ENCODE results near the gene PCF11. TPM values are rescaled to one million over a fixed set of nuclear protein-coding genes. Genes with fewer than 3 reads are reported as not detected.

Gene PCF11
- total RNA-seq, 1 experiment from 2014 or later: 41.7 TPM

GRCh38 chr11:83115026-83115425, 41.9 kb upstream of the PCF11 start:
- Histone ChIP-seq H3F3A (ENCODE audit: low read length, unreplicated experiment) (no peaks in the 10 kb centered on the region), H3K27ac (ENCODE audit: low read length) (no peak overlapping the region), H3K4me3 (ENCODE audit: low read length) (no peak overlapping the region), H4K20me1 (ENCODE audit: low read length) (no peaks in the 10 kb centered on the region), H3K9ac (ENCODE audit: low read length) (no peak overlapping the region), H3K9me2 (replicated peaks; ENCODE audit: low read length) (no peaks in the 10 kb centered on the region), H3K4me1 (ENCODE audit: insufficient read depth, low read length) (no peaks in the 10 kb centered on the region), H3K4me2 (ENCODE audit: low read length) (no peak overlapping the region), H3K27me3 (ENCODE audit: low read length) (no peaks in the 10 kb centered on the region), H2AFZ (ENCODE audit: low read length) (no peak overlapping the region), H3K36me3 (ENCODE audit: low read depth, low read length) (no peaks in the 10 kb centered on the region), H3K79me2 (ENCODE audit: low read length) (no peaks in the 10 kb centered on the region), H3K9me3 (ENCODE audit: low read length) (no peaks in the 10 kb centered on the region)
- POLR2A ChIA-PET (ENCODE audit: unreplicated experiment): no interaction called here
- intact Hi-C loops (cut with micrococcal nuclease): no loop called here
- CTCF ChIA-PET: no interaction called here
- ATAC-seq (no peak), DNase-seq (no peak)
- TF ChIP-seq CTCF (conservative IDR thresholded peaks at IDR 0.05; ENCODE audit: low read depth, low read length) (no peak), EZH2phosphoT487 (IDR thresholded peaks at IDR 0.05; ENCODE audit: borderline replicate concordance, low read length) (no peak), EZH2 (IDR thresholded peaks at IDR 0.05; ENCODE audit: low read length, unreplicated experiment) (no peak)
- BruUV-seq (replicated peaks): no TSS peak

- Histone ChIP-seq H3F3A (ENCODE audit: low read length, unreplicated experiment) (no peaks in the 10 kb centered on the region), H3K36me3 (ENCODE audit: low read depth, low read length) (no peaks in the 10 kb centered on the region), H3K4me3 (ENCODE audit: low read length) (no peak overlapping the region), H3K9ac (ENCODE audit: low read length) (no peak overlapping the region), H3K4me1 (ENCODE audit: insufficient read depth, low read length) (no peaks in the 10 kb centered on the region), H3K27ac (ENCODE audit: low read length) (no peak overlapping the region), H3K9me2 (replicated peaks; ENCODE audit: low read length) (no peaks in the 10 kb centered on the region), H2AFZ (ENCODE audit: low read length) (no peak overlapping the region), H4K20me1 (ENCODE audit: low read length) (no peaks in the 10 kb centered on the region), H3K79me2 (ENCODE audit: low read length) (no peaks in the 10 kb centered on the region), H3K4me2 (ENCODE audit: low read length) (no peak overlapping the region), H3K9me3 (ENCODE audit: low read length) (no peaks in the 10 kb centered on the region), H3K27me3 (ENCODE audit: low read length) (no peaks in the 10 kb centered on the region)
- BruUV-seq (replicated peaks): no TSS peak
- TF ChIP-seq CTCF (conservative IDR thresholded peaks at IDR 0.05; ENCODE audit: low read depth, low read length): no peak
- no peak for TF ChIP-seq EZH2phosphoT487 (IDR thresholded peaks at IDR 0.05; ENCODE audit: borderline replicate concordance, low read length)
- TF ChIP-seq EZH2 (IDR thresholded peaks at IDR 0.05; ENCODE audit: low read length, unreplicated experiment): no peak
- intact Hi-C loops (cut with micrococcal nuclease): no loop called here
- CTCF ChIA-PET: no interaction called here
- no peak for ATAC-seq
- no peak for DNase-seq
- POLR2A ChIA-PET (ENCODE audit: unreplicated experiment): no interaction called here
Observed at GRCh38 chr11:83115551-83115950, 41.4 kb upstream of the PCF11 start.

GRCh38 chr11:83116015-83116641, 40.8 kb upstream of the PCF11 start:
- Histone ChIP-seq H3K4me2 (ENCODE audit: low read length) (no peak overlapping the region), H3F3A (ENCODE audit: low read length, unreplicated experiment) (no peaks in the 10 kb centered on the region), H3K79me2 (ENCODE audit: low read length) (no peaks in the 10 kb centered on the region), H3K27ac (ENCODE audit: low read length) (no peak overlapping the region), H3K27me3 (ENCODE audit: low read length) (no peaks in the 10 kb centered on the region), H3K9ac (ENCODE audit: low read length) (no peak overlapping the region), H3K4me1 (ENCODE audit: insufficient read depth, low read length) (no peaks in the 10 kb centered on the region), H4K20me1 (ENCODE audit: low read length) (no peaks in the 10 kb centered on the region), H3K36me3 (ENCODE audit: low read depth, low read length) (no peaks in the 10 kb centered on the region), H2AFZ (ENCODE audit: low read length) (no peak overlapping the region), H3K4me3 (ENCODE audit: low read length) (no peak overlapping the region), H3K9me3 (ENCODE audit: low read length) (no peaks in the 10 kb centered on the region), H3K9me2 (replicated peaks; ENCODE audit: low read length) (no peaks in the 10 kb centered on the region)
- ChIA-PET POLR2A (ENCODE audit: unreplicated experiment) (no interaction called here), CTCF (no interaction called here)
- DNase-seq (no peak), ATAC-seq (no peak)
- intact Hi-C loops (cut with micrococcal nuclease): no loop called here
- no TSS peak for BruUV-seq (replicated peaks)
- TF ChIP-seq CTCF (conservative IDR thresholded peaks at IDR 0.05; ENCODE audit: low read depth, low read length): no peak
- no peak for TF ChIP-seq EZH2 (IDR thresholded peaks at IDR 0.05; ENCODE audit: low read length, unreplicated experiment)
- no peak for TF ChIP-seq EZH2phosphoT487 (IDR thresholded peaks at IDR 0.05; ENCODE audit: borderline replicate concordance, low read length)
